Measurements from ENCODE around the gene ROR1.

- TF ChIP-seq REST (IDR thresholded peaks at IDR 0.05; ENCODE audit: insufficient read depth in 1 of 2, low read depth in 2 of 2, low read length in 2 of 2) (peak; percentile 66 to 82), FOXP2 (optimal IDR thresholded peaks at IDR 0.05; ENCODE audit: borderline replicate concordance, extremely low read depth, extremely low read length, insufficient read depth) (no peak), POLR2AphosphoS5 (IDR thresholded peaks at IDR 0.05; ENCODE audit: low read depth, low read length) (no peak), TAF1 (IDR thresholded peaks at IDR 0.05; ENCODE audit: borderline replicate concordance, insufficient read depth, low read length) (no peak)
Observed at GRCh38 chr1:63907051-63907450, 133.2 kb downstream of the ROR1 start.
